ENCODE measurements around the gene PCDHGA8.
A peak's percentile ranks its signal among the peaks of the same experiment; 100 is the strongest.
"Not testable (repeated sequence)": the region's sequence is repeated elsewhere in the genome, so short reads cannot be mapped to it uniquely, and the experiment has no call there.

PCDHGA8 gene

GRCh38 chr5:141360685-141361084, 31.7 kb upstream of the PCDHGA8 start:
- DNase-seq (ENCODE audit: insufficient read length, low spot score) (no peak), FAIRE-seq (no peak)
- no peak for TF ChIP-seq POLR2A (IDR thresholded peaks at IDR 0.05; ENCODE audit: low read depth, low read length)

GRCh38 chr5:141362719-141363118, 29.7 kb upstream of the PCDHGA8 start:
- DNase-seq (ENCODE audit: insufficient read length, low spot score), result no peak
- TF ChIP-seq POLR2A (IDR thresholded peaks at IDR 0.05; ENCODE audit: low read depth, low read length), result no peak
- FAIRE-seq, result no peak

- no peak for TF ChIP-seq POLR2A (IDR thresholded peaks at IDR 0.05; ENCODE audit: low read depth, low read length)
- FAIRE-seq (no peak), DNase-seq (ENCODE audit: insufficient read length, low spot score) (no peak)
Observed at GRCh38 chr5:141363952-141364660, 28.3 kb upstream of the PCDHGA8 start, which contains the start of gene PCDHGA5. TSS of gene PCDHGA5 (plus strand) at chr5:141364162. CDS start at chr5:141364331, 169 bp downstream.

- FAIRE-seq, result no peak
- TF ChIP-seq POLR2A (IDR thresholded peaks at IDR 0.05; ENCODE audit: low read depth, low read length), result no peak
- no peak for DNase-seq (ENCODE audit: insufficient read length, low spot score)
Observed at GRCh38 chr5:141366016-141366896, 26.2 kb upstream of the PCDHGA8 start.

DNA sequence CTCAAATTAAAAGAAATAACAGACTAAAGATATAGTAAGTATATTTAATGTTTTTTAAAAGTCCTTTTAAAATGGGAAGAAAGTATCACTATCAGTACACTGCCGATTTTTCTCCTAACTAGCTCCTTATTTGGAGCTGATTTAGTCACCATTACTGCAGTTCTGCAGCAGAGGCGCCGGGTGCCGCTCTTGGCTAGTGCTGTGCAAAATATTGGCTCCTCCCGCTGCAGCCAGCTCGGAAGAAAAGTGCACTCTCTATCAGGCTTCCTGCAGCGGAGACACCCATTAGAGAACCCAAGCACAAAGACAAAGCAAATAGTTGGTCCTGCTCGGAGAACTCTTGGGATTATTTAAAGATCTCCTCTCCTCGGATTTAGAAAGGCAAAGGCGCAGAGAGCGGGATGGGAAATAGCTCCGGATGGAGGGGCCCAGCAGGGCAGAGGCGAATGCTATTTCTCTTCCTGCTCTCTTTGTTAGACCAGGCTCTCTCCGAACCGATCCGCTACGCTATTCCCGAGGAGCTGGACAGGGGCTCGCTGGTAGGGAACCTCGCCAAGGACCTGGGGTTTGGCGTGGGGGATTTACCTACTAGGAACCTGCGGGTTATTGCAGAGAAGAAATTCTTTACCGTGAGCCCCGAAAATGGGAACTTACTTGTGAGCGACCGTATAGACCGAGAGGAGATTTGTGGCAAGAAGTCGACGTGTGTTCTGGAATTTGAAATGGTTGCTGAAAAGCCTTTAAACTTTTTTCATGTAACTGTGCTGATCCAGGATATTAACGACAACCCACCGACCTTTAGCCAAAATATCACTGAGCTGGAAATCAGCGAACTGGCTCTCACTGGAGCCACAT, 22.2 kb upstream of the PCDHGA8 start, which contains the start of gene PCDHGB3:
Gene PCDHGB3 (plus strand): TSS at position 249 of the 855 bp plus-strand sequence. CDS start 153 bp downstream, at position 402.
- DNase-seq (ENCODE audit: insufficient read length, low spot score), result peak; percentile 38
- TF ChIP-seq POLR2A (IDR thresholded peaks at IDR 0.05; ENCODE audit: low read depth, low read length), result no peak
- no peak for FAIRE-seq

GRCh38 chr5:141371572-141372475, 20.6 kb upstream of the PCDHGA8 start:
- DNase-seq (ENCODE audit: insufficient read length, low spot score) (no peak), FAIRE-seq (no peak)
- no peak for TF ChIP-seq POLR2A (IDR thresholded peaks at IDR 0.05; ENCODE audit: low read depth, low read length)

- FAIRE-seq (no peak), DNase-seq (ENCODE audit: insufficient read length, low spot score) (no peak)
Observed at GRCh38 chr5:141373673-141374317, 18.6 kb upstream of the PCDHGA8 start, which contains the start of gene PCDHGA6. TSS of gene PCDHGA6 (plus strand) at chr5:141373891. CDS start at chr5:141374084, 193 bp downstream.

GRCh38 chr5:141374627-141375026, 17.8 kb upstream of the PCDHGA8 start:
- FAIRE-seq (no peak), DNase-seq (ENCODE audit: insufficient read length, low spot score) (no peak)
- TF ChIP-seq POLR2A (IDR thresholded peaks at IDR 0.05; ENCODE audit: low read depth, low read length), result no peak

More at GRCh38 chr5:141373673-141374317, 18.6 kb upstream of the PCDHGA8 start, which contains the start of gene PCDHGA6:
- TF ChIP-seq POLR2A (IDR thresholded peaks at IDR 0.05; ENCODE audit: low read depth, low read length), result no peak

GRCh38 chr5:141375444-141376155, 16.8 kb upstream of the PCDHGA8 start:
- not testable (repeated sequence) for FAIRE-seq; DNase-seq (ENCODE audit: insufficient read length, low spot score)

DNA sequence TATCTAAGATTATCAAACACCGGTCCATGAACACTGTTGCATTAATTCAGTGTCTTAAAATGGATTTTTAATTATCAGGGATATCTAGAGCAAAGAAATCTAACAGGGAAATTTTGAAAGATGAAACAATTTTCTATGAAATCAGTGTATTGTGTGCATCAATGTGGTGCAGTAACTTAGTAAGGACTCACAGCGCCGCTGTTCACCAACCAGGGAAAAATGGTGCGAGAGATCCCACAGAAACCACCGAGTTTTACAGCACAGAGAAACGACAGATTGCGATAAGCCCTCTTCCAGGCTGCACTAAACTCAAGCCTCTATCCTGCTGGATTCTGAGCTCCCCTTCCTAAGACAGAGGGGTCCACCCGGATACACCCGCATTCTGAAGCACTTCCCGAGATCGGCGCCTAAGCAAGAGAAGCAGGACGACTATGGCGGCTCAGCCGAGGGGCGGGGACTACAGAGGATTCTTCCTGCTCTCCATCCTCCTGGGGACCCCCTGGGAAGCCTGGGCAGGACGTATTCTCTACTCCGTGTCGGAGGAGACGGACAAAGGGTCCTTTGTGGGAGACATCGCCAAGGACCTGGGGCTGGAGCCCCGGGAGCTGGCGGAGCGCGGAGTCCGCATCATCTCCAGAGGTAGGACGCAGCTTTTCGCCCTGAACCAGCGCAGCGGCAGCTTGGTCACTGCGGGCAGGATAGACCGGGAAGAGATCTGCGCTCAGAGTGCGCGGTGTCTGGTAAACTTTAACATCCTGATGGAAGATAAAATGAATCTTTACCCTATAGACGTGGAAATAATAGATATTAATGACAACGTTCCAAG, 9.8 kb upstream of the PCDHGA8 start, which contains the start of gene PCDHGA7:
Gene PCDHGA7 (plus strand): TSS at position 274 of the 826 bp plus-strand sequence. CDS start 158 bp downstream, at position 432.
- DNase-seq (ENCODE audit: insufficient read length, low spot score), result no peak
- FAIRE-seq, result no peak
- no peak for TF ChIP-seq POLR2A (IDR thresholded peaks at IDR 0.05; ENCODE audit: low read depth, low read length)

- no peak for DNase-seq (ENCODE audit: insufficient read length, low spot score)
- no peak for TF ChIP-seq POLR2A (IDR thresholded peaks at IDR 0.05; ENCODE audit: low read depth, low read length)
- no peak for FAIRE-seq
Observed at GRCh38 chr5:141383345-141383744, 9.1 kb upstream of the PCDHGA8 start.

Data from H54 (cell line).